ENCODE results near the gene VTI1A. TPM values are rescaled to one million over a fixed set of nuclear protein-coding genes. Genes with fewer than 3 reads are reported as not detected.

Gene VTI1A
- total RNA-seq, 4 donors from 2014 or later, result 21.5 to 50.6 (median 37.5) TPM

DNA sequence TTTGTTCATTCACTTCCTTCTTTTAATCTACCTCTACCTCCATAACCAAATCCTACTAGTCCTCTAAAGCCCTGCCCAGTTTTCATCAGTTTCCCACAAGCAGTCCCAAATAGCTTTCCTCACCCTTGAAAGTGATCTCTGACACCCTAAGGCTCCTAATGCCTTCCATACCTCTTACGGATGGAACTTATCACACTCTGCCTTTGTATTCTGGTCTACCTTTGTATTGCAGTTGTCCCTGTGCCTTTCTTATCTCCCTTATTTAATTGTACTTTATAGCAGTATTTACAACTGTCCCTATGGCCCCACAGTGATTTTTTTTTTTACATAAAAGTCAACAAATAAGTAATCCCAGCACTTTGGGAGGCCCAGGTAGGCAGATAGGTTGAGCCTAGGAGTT lies 39.3 kb upstream of the VTI1A start:
- Histone ChIP-seq H3K36me3 (no peaks in the 10 kb centered on the region), H3K27ac (no peak overlapping the region), H3K27me3 (no peaks in the 10 kb centered on the region), H3K4me1 (no peaks in the 10 kb centered on the region), H3K4me3 (no peak overlapping the region), H3K9me3 (no peaks in the 10 kb centered on the region)
- intact Hi-C loops (cut with DNase I; ENCODE audit: low total_unique reads), result no loop called here
- no peak for TF ChIP-seq POLR2A (IDR thresholded peaks at IDR 0.05)
- TF ChIP-seq, protein P1, sequence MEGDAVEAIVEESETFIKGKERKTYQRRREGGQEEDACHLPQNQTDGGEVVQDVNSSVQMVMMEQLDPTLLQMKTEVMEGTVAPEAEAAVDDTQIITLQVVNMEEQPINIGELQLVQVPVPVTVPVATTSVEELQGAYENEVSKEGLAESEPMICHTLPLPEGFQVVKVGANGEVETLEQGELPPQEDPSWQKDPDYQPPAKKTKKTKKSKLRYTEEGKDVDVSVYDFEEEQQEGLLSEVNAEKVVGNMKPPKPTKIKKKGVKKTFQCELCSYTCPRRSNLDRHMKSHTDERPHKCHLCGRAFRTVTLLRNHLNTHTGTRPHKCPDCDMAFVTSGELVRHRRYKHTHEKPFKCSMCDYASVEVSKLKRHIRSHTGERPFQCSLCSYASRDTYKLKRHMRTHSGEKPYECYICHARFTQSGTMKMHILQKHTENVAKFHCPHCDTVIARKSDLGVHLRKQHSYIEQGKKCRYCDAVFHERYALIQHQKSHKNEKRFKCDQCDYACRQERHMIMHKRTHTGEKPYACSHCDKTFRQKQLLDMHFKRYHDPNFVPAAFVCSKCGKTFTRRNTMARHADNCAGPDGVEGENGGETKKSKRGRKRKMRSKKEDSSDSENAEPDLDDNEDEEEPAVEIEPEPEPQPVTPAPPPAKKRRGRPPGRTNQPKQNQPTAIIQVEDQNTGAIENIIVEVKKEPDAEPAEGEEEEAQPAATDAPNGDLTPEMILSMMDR (IDR thresholded peaks at IDR 0.05), result no peak
- no peak for DNase-seq

DNA sequence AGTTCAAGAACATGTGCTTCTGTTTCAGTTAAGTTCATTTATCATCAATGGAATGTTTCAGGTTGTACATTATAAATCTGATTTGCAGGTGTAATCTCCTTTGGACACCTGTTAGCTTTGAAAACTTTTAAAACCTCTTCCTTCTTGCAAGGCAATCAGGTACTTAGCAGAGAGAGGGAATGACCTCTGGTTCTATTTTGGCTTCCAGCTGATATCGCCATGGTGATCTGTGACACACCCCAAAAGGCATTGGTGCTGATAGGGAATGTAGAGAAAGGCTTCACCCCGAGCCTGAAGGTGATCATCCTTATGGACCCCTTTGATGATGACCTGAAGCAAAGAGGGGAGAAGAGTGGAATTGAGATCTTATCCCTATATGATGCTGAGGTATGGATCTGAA lies 37.7 kb upstream of the VTI1A start:
- Histone ChIP-seq H3K27me3 (no peaks in the 10 kb centered on the region), H3K36me3 (no peaks in the 10 kb centered on the region), H3K27ac (no peak overlapping the region), H3K4me1 (no peaks in the 10 kb centered on the region), H3K4me3 (no peak overlapping the region), H3K9me3 (no peaks in the 10 kb centered on the region)
- intact Hi-C loops (cut with DNase I; ENCODE audit: low total_unique reads), result no loop called here
- DNase-seq, result no peak
- no peak for TF ChIP-seq POLR2A (IDR thresholded peaks at IDR 0.05)
- TF ChIP-seq, protein P1 (IDR thresholded peaks at IDR 0.05), result no peak

DNA sequence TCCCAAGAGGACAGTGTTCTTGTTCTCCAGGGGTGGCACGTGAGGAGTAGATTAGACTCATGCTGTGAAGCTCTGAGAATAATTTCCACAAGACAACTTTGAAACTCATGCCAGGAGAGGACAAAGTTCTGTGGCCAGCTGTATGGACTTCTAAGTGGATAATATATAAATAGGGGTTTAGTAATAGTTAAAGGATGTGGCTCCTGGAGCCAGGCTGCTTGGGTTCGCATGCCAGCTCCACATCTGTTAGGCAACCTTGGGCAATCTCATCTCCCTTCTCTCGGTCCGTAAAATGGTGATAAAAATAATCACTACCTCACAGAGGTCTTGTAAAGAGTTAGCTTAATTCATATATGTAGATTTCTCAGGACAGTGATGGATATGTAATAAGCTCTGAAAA lies 37.3 kb upstream of the VTI1A start:
- Histone ChIP-seq H3K4me1 (no peaks in the 10 kb centered on the region), H3K27ac (no peak overlapping the region), H3K36me3 (no peaks in the 10 kb centered on the region), H3K27me3 (no peaks in the 10 kb centered on the region), H3K4me3 (no peak overlapping the region), H3K9me3 (no peaks in the 10 kb centered on the region)
- DNase-seq, result no peak
- intact Hi-C loops (cut with DNase I; ENCODE audit: low total_unique reads), result no loop called here
- TF ChIP-seq, protein P1 (IDR thresholded peaks at IDR 0.05), result no peak
- no peak for TF ChIP-seq POLR2A (IDR thresholded peaks at IDR 0.05)

DNA sequence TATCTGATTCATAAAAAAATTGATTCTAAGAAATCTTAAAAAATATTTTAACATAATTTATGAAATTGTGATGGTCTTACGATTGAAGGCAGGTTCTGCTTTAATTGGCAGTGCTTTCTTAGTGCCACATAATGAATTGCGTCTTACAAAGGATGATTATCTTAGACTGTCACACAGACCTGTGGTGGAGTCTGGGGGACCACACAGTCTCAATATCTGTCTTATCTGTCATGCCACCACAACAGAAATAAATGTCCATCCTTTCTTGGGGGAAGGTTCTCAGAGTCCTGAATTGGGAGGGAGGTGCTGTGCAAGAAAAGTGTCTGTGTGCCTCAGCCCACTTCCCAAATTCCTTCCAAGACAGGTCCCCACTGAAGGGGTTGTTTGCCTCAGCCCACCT lies 34.3 kb upstream of the VTI1A start:
- H3K27me3 ChIP-seq, result no peaks in the 10 kb centered on the region
- no peaks in the 10 kb centered on the region for H3K9me3 ChIP-seq
- intact Hi-C loops (cut with DNase I; ENCODE audit: low total_unique reads), result no loop called here
- no peaks in the 10 kb centered on the region for H3K4me1 ChIP-seq
- no peak for DNase-seq
- TF ChIP-seq, protein P1 (IDR thresholded peaks at IDR 0.05), result no peak
- no peak for TF ChIP-seq POLR2A (IDR thresholded peaks at IDR 0.05)
- no peaks in the 10 kb centered on the region for H3K36me3 ChIP-seq
- no peak overlapping the region for H3K4me3 ChIP-seq
- H3K27ac ChIP-seq, result no peak overlapping the region

DNA sequence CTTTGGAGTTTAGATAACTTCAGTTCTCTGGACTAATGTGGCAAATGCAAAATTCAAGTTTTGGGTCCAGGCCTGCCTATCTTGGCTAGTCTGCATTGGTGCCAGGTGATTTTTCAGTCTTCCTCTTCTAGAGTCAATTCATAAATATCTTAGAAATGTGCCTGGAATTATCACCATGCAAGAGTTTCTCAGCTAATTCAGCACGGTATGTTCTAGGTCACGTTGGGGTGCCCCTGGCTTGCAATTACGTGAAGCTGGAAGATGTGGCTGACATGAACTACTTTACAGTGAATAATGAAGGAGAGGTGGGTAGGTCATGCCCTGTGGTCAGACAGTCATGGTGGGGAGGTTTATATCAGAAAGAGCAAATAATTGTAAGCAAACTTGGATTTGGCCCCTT lies 25.3 kb upstream of the VTI1A start:
- Histone ChIP-seq H3K9me3 (no peaks in the 10 kb centered on the region), H3K4me3 (no peak overlapping the region), H3K27me3 (no peaks in the 10 kb centered on the region), H3K36me3 (no peaks in the 10 kb centered on the region), H3K4me1 (no peaks in the 10 kb centered on the region), H3K27ac (no peak overlapping the region)
- TF ChIP-seq, protein P1 (IDR thresholded peaks at IDR 0.05), result no peak
- TF ChIP-seq POLR2A (IDR thresholded peaks at IDR 0.05), result no peak
- intact Hi-C loops (cut with DNase I; ENCODE audit: low total_unique reads), result no loop called here
- DNase-seq, result no peak

Data from uterus (tissue), 4 donors.